AG04450 (cell line): Measurements from ENCODE around the gene XPC. TPM values are rescaled to one million over a fixed set of nuclear protein-coding genes. Genes with fewer than 3 reads are reported as not detected.
A peak's percentile ranks its signal among the peaks of the same experiment; 100 is the strongest.

ENCODE experiments used
- CTCF ChIA-PET: fragments of 300-600, 350-600 bp; formaldehyde crosslinking; extraction: SDS; loops from one replicate; lab custom pipeline; 2022; ENCODE audit warnings: antibody characterized with exemption, inconsistent platforms; lab: Charles Lee
- POLR2A ChIA-PET: fragments of 350-600 bp; formaldehyde crosslinking; extraction: SDS; loops from one replicate; lab custom pipeline; 2021; ENCODE audit warnings: antibody characterized with exemption, inconsistent platforms; lab: Yijun Ruan, JAX
- DNase-seq: peaks from one replicate; pipeline ENCODE4 v3.0.0-alpha.2; 2011; ENCODE audit warnings: low read depth, low spot score
- H3K27ac ChIP-seq: one replicate; pipeline ENCODE4 v1.5.1; 2012; ENCODE audit warnings: low read depth, low read length, control low read depth
- H3K27me3 ChIP-seq: one replicate; pipeline ENCODE4 v1.6.0; 2012; ENCODE audit warnings: low read length; ENCODE audit not compliant: control insufficient read depth, insufficient read depth
- H3K4me3 ChIP-seq: 2 replicates; pipeline ENCODE4 v1.5.1; 2011; ENCODE audit warnings: mild to moderate bottlenecking, low read depth, low read length, control low read depth
- H3K9me3 ChIP-seq: 2 replicates; pipeline ENCODE4 v1.5.1; 2012; ENCODE audit warnings: low read length; ENCODE audit not compliant: control insufficient read depth, insufficient read depth
- polyA plus RNA-seq: library from polyadenylated mRNA; depleted of rRNA; stranded (reverse); fragments of >200 nt; gene quantifications from 2 replicates; pipeline ENCODE4 v1.2.3, GENCODE V29; 2011
- TF ChIP-seq, protein P1 (sequence below): IDR thresholded peaks from 2 replicates; pipeline ENCODE4 v1.5.1; 2011; ENCODE audit warnings: low read depth, low read length, control low read depth, inconsistent platforms

XPC gene
- polyA plus RNA-seq, 1 experiment = 39.0 TPM

DNA sequence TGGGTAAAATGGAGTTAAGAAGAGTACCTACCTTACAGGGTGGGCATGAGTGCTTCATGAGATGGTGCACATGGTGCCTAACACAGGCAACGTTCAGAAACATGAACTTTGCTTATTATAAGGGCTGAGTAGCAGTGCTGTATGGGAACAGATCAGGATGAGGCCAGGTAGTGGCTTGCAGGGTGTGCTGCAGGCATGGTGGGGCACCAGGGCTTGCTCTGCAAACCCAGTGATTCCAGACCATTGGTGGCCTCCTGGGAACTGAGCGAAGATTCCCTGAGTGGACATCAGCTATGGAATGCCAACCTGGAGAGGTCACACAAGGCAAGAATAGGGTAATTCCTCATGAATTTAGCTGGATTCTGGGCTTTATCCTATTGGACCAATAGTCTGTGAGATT, 37.7 kb downstream of the XPC start:
- ChIA-PET CTCF (no interaction called here), POLR2A (interaction anchor here (1.2 to 5.7 kb wide), 2 partner anchors 15 to 38 kb away, joined by 3 to 50 read pairs; partner anchors contain the start of genes CHCHD4, LSM3 and TMEM43)
- H3K4me3 ChIP-seq = no peak overlapping the region
- TF ChIP-seq, protein P1, sequence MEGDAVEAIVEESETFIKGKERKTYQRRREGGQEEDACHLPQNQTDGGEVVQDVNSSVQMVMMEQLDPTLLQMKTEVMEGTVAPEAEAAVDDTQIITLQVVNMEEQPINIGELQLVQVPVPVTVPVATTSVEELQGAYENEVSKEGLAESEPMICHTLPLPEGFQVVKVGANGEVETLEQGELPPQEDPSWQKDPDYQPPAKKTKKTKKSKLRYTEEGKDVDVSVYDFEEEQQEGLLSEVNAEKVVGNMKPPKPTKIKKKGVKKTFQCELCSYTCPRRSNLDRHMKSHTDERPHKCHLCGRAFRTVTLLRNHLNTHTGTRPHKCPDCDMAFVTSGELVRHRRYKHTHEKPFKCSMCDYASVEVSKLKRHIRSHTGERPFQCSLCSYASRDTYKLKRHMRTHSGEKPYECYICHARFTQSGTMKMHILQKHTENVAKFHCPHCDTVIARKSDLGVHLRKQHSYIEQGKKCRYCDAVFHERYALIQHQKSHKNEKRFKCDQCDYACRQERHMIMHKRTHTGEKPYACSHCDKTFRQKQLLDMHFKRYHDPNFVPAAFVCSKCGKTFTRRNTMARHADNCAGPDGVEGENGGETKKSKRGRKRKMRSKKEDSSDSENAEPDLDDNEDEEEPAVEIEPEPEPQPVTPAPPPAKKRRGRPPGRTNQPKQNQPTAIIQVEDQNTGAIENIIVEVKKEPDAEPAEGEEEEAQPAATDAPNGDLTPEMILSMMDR = no peak
- H3K9me3 ChIP-seq = no peaks in the 10 kb centered on the region
- no peaks in the 10 kb centered on the region for H3K27me3 ChIP-seq
- H3K27ac ChIP-seq = peak overlapping the region; percentile 2
- no peak for DNase-seq

DNA sequence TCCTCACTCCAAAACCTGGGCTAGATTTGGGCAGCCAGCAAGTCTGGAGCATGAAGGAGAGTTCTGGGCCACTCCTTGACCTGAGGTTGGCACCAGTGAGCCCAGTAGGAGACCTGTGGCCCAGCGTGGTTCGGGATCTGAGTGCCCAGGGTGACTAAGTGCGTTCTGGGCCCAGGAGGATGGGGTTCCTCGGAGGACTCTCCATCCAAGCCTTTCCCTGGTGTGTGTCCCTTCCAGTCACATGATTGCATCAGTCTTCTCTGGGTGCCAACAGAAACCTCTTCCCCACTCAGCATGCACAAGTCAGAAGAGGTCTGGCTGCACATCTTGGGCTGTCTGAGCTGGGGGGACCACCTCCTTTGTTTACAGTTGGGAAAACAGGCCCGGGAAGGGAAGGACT, 38.6 kb downstream of the XPC start:
- H3K27ac ChIP-seq = no peak overlapping the region
- H3K9me3 ChIP-seq = no peaks in the 10 kb centered on the region
- CTCF ChIA-PET = no interaction called here
- DNase-seq = no peak
- TF ChIP-seq, protein P1 = no peak
- POLR2A ChIA-PET = interaction anchor here (2.8 kb wide), 1 partner anchor 14 kb away, joined by 18 read pairs; the partner anchor contains the start of genes CHCHD4 and TMEM43
- H3K4me3 ChIP-seq = no peak overlapping the region
- H3K27me3 ChIP-seq = no peaks in the 10 kb centered on the region

DNA sequence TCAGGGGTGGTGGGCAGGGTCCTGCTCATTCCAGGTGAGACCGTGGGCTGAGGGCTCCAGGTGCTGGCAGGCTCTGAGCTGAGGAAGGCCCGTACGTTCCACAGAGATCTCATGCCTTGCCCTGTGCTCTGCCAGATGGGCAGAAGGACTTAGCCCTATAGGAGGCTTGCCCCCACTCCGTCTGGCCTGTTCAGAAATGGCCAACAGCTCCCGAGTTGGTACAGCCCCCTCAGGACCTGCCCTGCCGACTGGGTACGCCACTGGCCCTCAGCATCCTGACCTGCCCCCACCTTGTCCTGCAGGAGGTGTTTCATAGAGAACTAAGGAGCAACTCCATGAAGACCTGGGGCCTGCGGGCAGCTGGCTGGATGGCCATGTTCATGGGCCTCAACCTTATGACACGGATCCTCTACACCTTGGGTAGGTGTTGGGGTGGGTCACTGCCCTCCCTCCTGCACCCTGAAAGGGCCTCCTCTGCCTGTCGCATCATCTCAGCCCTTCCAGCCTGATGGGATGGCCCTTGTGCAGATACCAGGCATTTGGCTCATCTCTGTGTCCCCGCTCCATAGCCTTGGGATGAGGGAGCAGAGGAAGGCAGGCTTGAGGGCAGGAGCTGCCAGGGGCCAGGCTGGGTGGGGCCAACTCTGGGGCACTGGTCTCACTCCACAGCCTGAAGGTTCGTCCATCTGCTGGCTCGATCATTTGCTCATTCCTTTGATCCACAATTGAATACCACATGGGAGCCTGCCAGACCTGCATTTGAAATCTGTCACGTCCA, 39.3 kb downstream of the XPC start:
- POLR2A ChIA-PET = interaction anchor here (2.8 kb wide), 1 partner anchor 14 kb away, joined by 18 read pairs; the partner anchor contains the start of genes CHCHD4 and TMEM43
- no peak for DNase-seq
- H3K9me3 ChIP-seq = no peaks in the 10 kb centered on the region
- CTCF ChIA-PET = interaction anchor here (1.4 kb wide), 1 partner anchor 13 kb away, joined by 3 read pairs; no protein-coding TSS in a partner anchor
- no peak overlapping the region for H3K4me3 ChIP-seq
- H3K27ac ChIP-seq = no peak overlapping the region
- H3K27me3 ChIP-seq = no peaks in the 10 kb centered on the region
- TF ChIP-seq, protein P1 = no peak

DNA sequence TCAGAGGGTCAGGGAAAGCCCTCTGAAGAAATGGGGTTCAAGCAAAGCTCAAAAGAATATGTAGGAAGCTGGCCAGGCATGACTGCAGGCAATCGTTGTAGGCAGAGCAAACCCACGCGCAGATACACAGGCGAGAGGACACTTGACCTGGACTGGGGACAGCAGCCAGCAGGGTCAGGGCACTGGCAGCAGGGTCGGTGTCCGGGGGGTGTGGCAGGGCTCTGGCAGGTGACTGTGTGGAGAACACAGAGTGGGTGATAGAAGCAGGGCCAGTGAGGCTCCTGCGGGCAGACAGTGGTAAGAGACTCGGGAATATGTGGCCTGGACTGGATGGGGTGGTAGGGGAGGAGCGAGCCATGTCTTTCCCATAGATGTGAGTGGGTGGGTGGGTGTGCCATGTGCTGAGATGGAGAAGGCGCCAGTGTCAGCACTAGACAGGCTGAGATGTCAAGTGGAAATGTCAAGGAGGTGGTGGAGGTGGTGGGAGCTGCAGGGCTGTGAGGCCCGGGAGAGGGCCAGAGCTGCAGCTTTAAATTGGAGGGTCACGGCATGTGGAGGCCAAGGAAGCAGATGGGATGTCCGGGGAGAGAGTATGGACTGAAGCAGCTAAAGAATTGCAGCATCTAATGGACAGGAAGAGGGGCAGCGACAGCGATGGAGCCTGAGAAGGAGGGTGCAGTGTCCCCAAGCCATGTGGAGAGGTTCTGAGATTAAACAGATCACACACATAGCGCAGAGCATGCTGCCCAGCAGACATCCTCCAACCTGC, 40.1 kb downstream of the XPC start:
- CTCF ChIA-PET = interaction anchor here (1.4 kb wide), 1 partner anchor 13 kb away, joined by 3 read pairs; no protein-coding TSS in a partner anchor
- Histone ChIP-seq H3K4me3 (no peak overlapping the region), H3K27me3 (no peaks in the 10 kb centered on the region), H3K27ac (no peak overlapping the region), H3K9me3 (no peaks in the 10 kb centered on the region)
- POLR2A ChIA-PET = interaction anchor here (2.8 kb wide), 1 partner anchor 13 kb away, joined by 18 read pairs; the partner anchor contains the start of genes CHCHD4 and TMEM43
- TF ChIP-seq, protein P1 = no peak
- no peak for DNase-seq
